Natural killer cell treated with Interleukin-12 subunit alpha and Interleukin-12 subunit beta and Interleukin-15 and Interleukin-18, amount 100 ng/mL, for 72 hours (primary cell): ENCODE data around the gene ARHGEF40. TPM values are rescaled to one million over a fixed set of nuclear protein-coding genes. Genes with fewer than 3 reads are reported as not detected.

Experiments
- ATAC-seq, 2 donors: fragments of 150-1000 bp; cut with Tn5 transposase in 1 of 2; sonication (Bioruptor Pico), chemical (Tn5 transposase) in 1 of 2; 2 replicates each; pipeline ENCODE4 v1.10.0; 2021
- DNase-seq: peaks from one replicate; pipeline ENCODE4 v3.0.0; 2022; ENCODE audit warnings: low spot score
- H3K27ac Mint-ChIP-seq, 2 donors: 1 replicate in 1 of 2; 2 replicates in 1 of 2; pipeline ENCODE4 v1.8.0; 2022; ENCODE audit warnings: mixed read lengths in 2 of 2, mild to moderate bottlenecking in 1 of 2, moderate library complexity in 1 of 2
- H3K27me3 Mint-ChIP-seq, 2 donors: 1 replicate in 1 of 2; 2 replicates in 1 of 2; pipeline ENCODE4 v1.8.0; 2022; ENCODE audit warnings: mixed read lengths in 2 of 2
- H3K36me3 Mint-ChIP-seq: one replicate; pipeline ENCODE4 v1.8.0; 2022; ENCODE audit warnings: mixed read lengths
- H3K4me1 Mint-ChIP-seq, 2 donors: 1 replicate in 1 of 2; 2 replicates in 1 of 2; pipeline ENCODE4 v1.8.0; 2022; ENCODE audit warnings: low read depth in 2 of 2, mixed read lengths in 2 of 2, mild to moderate bottlenecking in 1 of 2
- H3K4me3 Mint-ChIP-seq: one replicate; pipeline ENCODE4 v1.8.0; 2022; ENCODE audit warnings: mixed read lengths
- H3K9me3 Mint-ChIP-seq: 2 replicates; pipeline ENCODE4 v1.8.0; 2022; ENCODE audit warnings: mixed read lengths
- total RNA-seq, 2 donors: library from RNA; stranded (reverse); gene quantifications; one replicate each; pipeline ENCODE4 v1.2.3, GENCODE V29; 2022

ARHGEF40 gene
- total RNA-seq, 2 donors from 2014 or later = 0.36 to 0.75 TPM

- Mint-ChIP-seq H3K27ac (peak overlapping the region in 1 of 2 donors; percentile 17), H3K4me3 (no peak overlapping the region), H3K27me3 (peaks cover 0 to 6% of the 10 kb centered on the region in 2 donors), H3K9me3 (no peaks in the 10 kb centered on the region), H3K36me3 (no peaks in the 10 kb centered on the region), H3K4me1 (peaks cover 22 to 36% of the 10 kb centered on the region in 2 donors)
- no peak for ATAC-seq
- peak; percentile 83 for DNase-seq
These were observed 36.6 kb downstream of the ARHGEF40 start for GRCh38 chr14:21106498-21107282.

GRCh38 chr14:21107283-21107800, 37.2 kb downstream of the ARHGEF40 start:
- no peaks in the 10 kb centered on the region for H3K9me3 Mint-ChIP-seq
- H3K36me3 Mint-ChIP-seq = no peaks in the 10 kb centered on the region
- peaks cover 17 to 29% of the 10 kb centered on the region in 2 donors for H3K4me1 Mint-ChIP-seq
- H3K27me3 Mint-ChIP-seq = peaks cover 0 to 3% of the 10 kb centered on the region in 2 donors
- H3K4me3 Mint-ChIP-seq = no peak overlapping the region
- no peak for ATAC-seq
- DNase-seq = no peak
- no peak overlapping the region for H3K27ac Mint-ChIP-seq

GRCh38 chr14:21108791-21109190, 38.7 kb downstream of the ARHGEF40 start:
- Mint-ChIP-seq H3K27me3 (peaks cover 0 to 3% of the 10 kb centered on the region in 2 donors), H3K4me3 (no peak overlapping the region), H3K9me3 (no peaks in the 10 kb centered on the region), H3K36me3 (no peaks in the 10 kb centered on the region), H3K4me1 (peaks cover 9 to 17% of the 10 kb centered on the region in 2 donors), H3K27ac (no peak overlapping the region)
- no peak for ATAC-seq
- DNase-seq = no peak

- Mint-ChIP-seq H3K36me3 (no peaks in the 10 kb centered on the region), H3K27me3 (peaks cover 0 to 3% of the 10 kb centered on the region in 2 donors), H3K27ac (peak overlapping the region in 1 of 2 donors; percentile 31), H3K9me3 (no peaks in the 10 kb centered on the region), H3K4me3 (peak overlapping the region; percentile 63), H3K4me1 (peaks cover 7 to 16% of the 10 kb centered on the region in 2 donors)
- ATAC-seq (peak; percentile 73 to 90), DNase-seq (no peak)
These were observed 39.5 kb downstream of the ARHGEF40 start for GRCh38 chr14:21109377-21110138.

- no peaks in the 10 kb centered on the region for H3K9me3 Mint-ChIP-seq
- peaks cover 0 to 6% of the 10 kb centered on the region in 2 donors for H3K4me1 Mint-ChIP-seq
- H3K4me3 Mint-ChIP-seq = no peak overlapping the region
- H3K27ac Mint-ChIP-seq = no peak overlapping the region
- peaks cover 0 to 3% of the 10 kb centered on the region in 2 donors for H3K27me3 Mint-ChIP-seq
- DNase-seq = no peak
- no peaks in the 10 kb centered on the region for H3K36me3 Mint-ChIP-seq
- ATAC-seq = no peak
These were observed 42.2 kb downstream of the ARHGEF40 start for GRCh38 chr14:21112255-21112654.

- Mint-ChIP-seq H3K27ac (no peak overlapping the region), H3K27me3 (peaks cover 0 to 3% of the 10 kb centered on the region in 2 donors), H3K9me3 (no peaks in the 10 kb centered on the region), H3K4me1 (peaks cover 0 to 6% of the 10 kb centered on the region in 2 donors), H3K36me3 (no peaks in the 10 kb centered on the region), H3K4me3 (no peak overlapping the region)
- ATAC-seq = no peak
- DNase-seq = no peak
These were observed 43.3 kb downstream of the ARHGEF40 start for GRCh38 chr14:21113369-21113768.

GRCh38 chr14:21118933-21119332, 48.8 kb downstream of the ARHGEF40 start:
- H3K27ac Mint-ChIP-seq = no peak overlapping the region
- H3K9me3 Mint-ChIP-seq = no peaks in the 10 kb centered on the region
- H3K4me1 Mint-ChIP-seq = no peaks in the 10 kb centered on the region
- ATAC-seq (no peak), DNase-seq (no peak)
- peaks cover 15 to 27% of the 10 kb centered on the region in 2 donors for H3K27me3 Mint-ChIP-seq
- no peaks in the 10 kb centered on the region for H3K36me3 Mint-ChIP-seq
- H3K4me3 Mint-ChIP-seq = no peak overlapping the region

- peaks cover 18 to 40% of the 10 kb centered on the region in 2 donors for H3K27me3 Mint-ChIP-seq
- ATAC-seq (no peak), DNase-seq (no peak)
- no peak overlapping the region for H3K27ac Mint-ChIP-seq
- H3K4me1 Mint-ChIP-seq = no peaks in the 10 kb centered on the region
- H3K36me3 Mint-ChIP-seq = peaks cover 7% of the 10 kb centered on the region
- no peaks in the 10 kb centered on the region for H3K9me3 Mint-ChIP-seq
- no peak overlapping the region for H3K4me3 Mint-ChIP-seq
These were observed 50.6 kb downstream of the ARHGEF40 start for GRCh38 chr14:21120686-21121085.

- H3K36me3 Mint-ChIP-seq = peaks cover 7% of the 10 kb centered on the region
- H3K4me3 Mint-ChIP-seq = no peak overlapping the region
- peaks cover 20 to 44% of the 10 kb centered on the region in 2 donors for H3K27me3 Mint-ChIP-seq
- DNase-seq (no peak), ATAC-seq (no peak)
- H3K4me1 Mint-ChIP-seq = no peaks in the 10 kb centered on the region
- H3K9me3 Mint-ChIP-seq = no peaks in the 10 kb centered on the region
- no peak overlapping the region for H3K27ac Mint-ChIP-seq
These were observed 51.0 kb downstream of the ARHGEF40 start for GRCh38 chr14:21121122-21121521.

GRCh38 chr14:21123429-21123828, 53.3 kb downstream of the ARHGEF40 start:
- ATAC-seq (no peak), DNase-seq (no peak)
- Mint-ChIP-seq H3K4me3 (no peak overlapping the region), H3K27ac (no peak overlapping the region), H3K27me3 (peaks cover 33 to 67% of the 10 kb centered on the region in 2 donors), H3K36me3 (peaks cover 7% of the 10 kb centered on the region), H3K9me3 (no peaks in the 10 kb centered on the region), H3K4me1 (no peaks in the 10 kb centered on the region)

GRCh38 chr14:21133901-21134300, 63.8 kb downstream of the ARHGEF40 start:
- no peaks in the 10 kb centered on the region for H3K36me3 Mint-ChIP-seq
- H3K27ac Mint-ChIP-seq = no peak overlapping the region
- no peak overlapping the region for H3K4me3 Mint-ChIP-seq
- H3K27me3 Mint-ChIP-seq = peaks cover 3 to 13% of the 10 kb centered on the region in 2 donors
- DNase-seq (no peak), ATAC-seq (no peak)
- H3K9me3 Mint-ChIP-seq = no peaks in the 10 kb centered on the region
- H3K4me1 Mint-ChIP-seq = no peaks in the 10 kb centered on the region

GRCh38 chr14:21136024-21136423, 65.9 kb downstream of the ARHGEF40 start:
- DNase-seq (no peak), ATAC-seq (no peak)
- Mint-ChIP-seq H3K36me3 (no peaks in the 10 kb centered on the region), H3K4me3 (no peak overlapping the region), H3K9me3 (no peaks in the 10 kb centered on the region), H3K4me1 (no peaks in the 10 kb centered on the region), H3K27ac (no peak overlapping the region), H3K27me3 (peaks cover 0 to 7% of the 10 kb centered on the region in 2 donors)
